ENCODE data around the gene HOXB5.

The HOXB5 gene

GRCh38 chr17:48550502-48551213, 42.9 kb downstream of the HOXB5 start:
- no peaks in the 10 kb centered on the region for H3K27me3 ChIP-seq (replicated peaks; ENCODE audit: control insufficient read depth, insufficient read depth, low read length, poor library complexity, severe bottlenecking)
- no peaks in the 10 kb centered on the region for H3K9me3 ChIP-seq (ENCODE audit: control insufficient read depth, low read length)
- H3K4me1 ChIP-seq (ENCODE audit: control insufficient read depth, insufficient read depth, low read length, poor library complexity, severe bottlenecking) = peaks cover 12% of the 10 kb centered on the region
- no peak overlapping the region for H3K4me3 ChIP-seq (ENCODE audit: insufficient read depth, low read depth, low read length, poor library complexity, severe bottlenecking)
- no peak overlapping the region for H3K27ac ChIP-seq (ENCODE audit: insufficient read depth, low read length, poor library complexity, severe bottlenecking)
- no peaks in the 10 kb centered on the region for H3K36me3 ChIP-seq (ENCODE audit: control insufficient read depth, insufficient read depth, low read length)
- DNase-seq = no peak

- H3K27me3 ChIP-seq (replicated peaks; ENCODE audit: control insufficient read depth, insufficient read depth, low read length, poor library complexity, severe bottlenecking) = no peaks in the 10 kb centered on the region
- H3K4me3 ChIP-seq (ENCODE audit: insufficient read depth, low read depth, low read length, poor library complexity, severe bottlenecking) = no peak overlapping the region
- no peak for DNase-seq
- no peaks in the 10 kb centered on the region for H3K36me3 ChIP-seq (ENCODE audit: control insufficient read depth, insufficient read depth, low read length)
- no peaks in the 10 kb centered on the region for H3K9me3 ChIP-seq (ENCODE audit: control insufficient read depth, low read length)
- H3K4me1 ChIP-seq (ENCODE audit: control insufficient read depth, insufficient read depth, low read length, poor library complexity, severe bottlenecking) = peaks cover 12% of the 10 kb centered on the region
- no peak overlapping the region for H3K27ac ChIP-seq (ENCODE audit: insufficient read depth, low read length, poor library complexity, severe bottlenecking)
These were observed 43.6 kb downstream of the HOXB5 start for GRCh38 chr17:48549914-48550501.

- H3K4me3 ChIP-seq (ENCODE audit: insufficient read depth, low read depth, low read length, poor library complexity, severe bottlenecking) = no peak overlapping the region
- no peaks in the 10 kb centered on the region for H3K27me3 ChIP-seq (replicated peaks; ENCODE audit: control insufficient read depth, insufficient read depth, low read length, poor library complexity, severe bottlenecking)
- H3K9me3 ChIP-seq (ENCODE audit: control insufficient read depth, low read length) = no peaks in the 10 kb centered on the region
- no peak for DNase-seq
- H3K36me3 ChIP-seq (ENCODE audit: control insufficient read depth, insufficient read depth, low read length) = no peaks in the 10 kb centered on the region
- H3K27ac ChIP-seq (ENCODE audit: insufficient read depth, low read length, poor library complexity, severe bottlenecking) = no peak overlapping the region
- peaks cover 16% of the 10 kb centered on the region for H3K4me1 ChIP-seq (ENCODE audit: control insufficient read depth, insufficient read depth, low read length, poor library complexity, severe bottlenecking)
These were observed 44.3 kb downstream of the HOXB5 start for GRCh38 chr17:48549281-48549630.

GRCh38 chr17:48548523-48549280, 44.9 kb downstream of the HOXB5 start:
- Histone ChIP-seq H3K27me3 (replicated peaks; ENCODE audit: control insufficient read depth, insufficient read depth, low read length, poor library complexity, severe bottlenecking) (no peaks in the 10 kb centered on the region), H3K4me3 (ENCODE audit: insufficient read depth, low read depth, low read length, poor library complexity, severe bottlenecking) (no peak overlapping the region), H3K36me3 (ENCODE audit: control insufficient read depth, insufficient read depth, low read length) (no peaks in the 10 kb centered on the region), H3K9me3 (ENCODE audit: control insufficient read depth, low read length) (no peaks in the 10 kb centered on the region), H3K27ac (ENCODE audit: insufficient read depth, low read length, poor library complexity, severe bottlenecking) (peak overlapping the region; percentile 52), H3K4me1 (ENCODE audit: control insufficient read depth, insufficient read depth, low read length, poor library complexity, severe bottlenecking) (peaks cover 18% of the 10 kb centered on the region)
- no peak for DNase-seq

GRCh38 chr17:48547808-48548522, 45.6 kb downstream of the HOXB5 start:
- peaks cover 22% of the 10 kb centered on the region for H3K4me1 ChIP-seq (ENCODE audit: control insufficient read depth, insufficient read depth, low read length, poor library complexity, severe bottlenecking)

GRCh38 chr17:48546924-48547807, 46.4 kb downstream of the HOXB5 start:
- no peaks in the 10 kb centered on the region for H3K9me3 ChIP-seq (ENCODE audit: control insufficient read depth, low read length)
- H3K27ac ChIP-seq (ENCODE audit: insufficient read depth, low read length, poor library complexity, severe bottlenecking) = peak overlapping the region; percentile 46
- DNase-seq = no peak
- H3K27me3 ChIP-seq (replicated peaks; ENCODE audit: control insufficient read depth, insufficient read depth, low read length, poor library complexity, severe bottlenecking) = no peaks in the 10 kb centered on the region
- peak overlapping the region; percentile 10 for H3K4me3 ChIP-seq (ENCODE audit: insufficient read depth, low read depth, low read length, poor library complexity, severe bottlenecking)
- H3K36me3 ChIP-seq (ENCODE audit: control insufficient read depth, insufficient read depth, low read length) = no peaks in the 10 kb centered on the region
- H3K4me1 ChIP-seq (ENCODE audit: control insufficient read depth, insufficient read depth, low read length, poor library complexity, severe bottlenecking) = peaks cover 26% of the 10 kb centered on the region

More at GRCh38 chr17:48547808-48548522, 45.6 kb downstream of the HOXB5 start:
- Histone ChIP-seq H3K9me3 (ENCODE audit: control insufficient read depth, low read length) (no peaks in the 10 kb centered on the region), H3K27ac (ENCODE audit: insufficient read depth, low read length, poor library complexity, severe bottlenecking) (peak overlapping the region; percentile 52), H3K36me3 (ENCODE audit: control insufficient read depth, insufficient read depth, low read length) (no peaks in the 10 kb centered on the region), H3K4me3 (ENCODE audit: insufficient read depth, low read depth, low read length, poor library complexity, severe bottlenecking) (no peak overlapping the region), H3K27me3 (replicated peaks; ENCODE audit: control insufficient read depth, insufficient read depth, low read length, poor library complexity, severe bottlenecking) (no peaks in the 10 kb centered on the region)
- peak in 2 of 3 donors; percentile 36 to 41 for DNase-seq

GRCh38 chr17:48546137-48546923, 47.2 kb downstream of the HOXB5 start:
- no peak for DNase-seq
- Histone ChIP-seq H3K36me3 (ENCODE audit: control insufficient read depth, insufficient read depth, low read length) (no peaks in the 10 kb centered on the region), H3K4me3 (ENCODE audit: insufficient read depth, low read depth, low read length, poor library complexity, severe bottlenecking) (peak overlapping the region; percentile 10), H3K4me1 (ENCODE audit: control insufficient read depth, insufficient read depth, low read length, poor library complexity, severe bottlenecking) (peaks cover 26% of the 10 kb centered on the region), H3K27me3 (replicated peaks; ENCODE audit: control insufficient read depth, insufficient read depth, low read length, poor library complexity, severe bottlenecking) (no peaks in the 10 kb centered on the region), H3K27ac (ENCODE audit: insufficient read depth, low read length, poor library complexity, severe bottlenecking) (peak overlapping the region; percentile 89), H3K9me3 (ENCODE audit: control insufficient read depth, low read length) (no peaks in the 10 kb centered on the region)

GRCh38 chr17:48545539-48545938, 48.0 kb downstream of the HOXB5 start:
- Histone ChIP-seq H3K27ac (ENCODE audit: insufficient read depth, low read length, poor library complexity, severe bottlenecking) (peak overlapping the region; percentile 89), H3K36me3 (ENCODE audit: control insufficient read depth, insufficient read depth, low read length) (no peaks in the 10 kb centered on the region), H3K9me3 (ENCODE audit: control insufficient read depth, low read length) (no peaks in the 10 kb centered on the region), H3K4me3 (ENCODE audit: insufficient read depth, low read depth, low read length, poor library complexity, severe bottlenecking) (no peak overlapping the region), H3K4me1 (ENCODE audit: control insufficient read depth, insufficient read depth, low read length, poor library complexity, severe bottlenecking) (peaks cover 28% of the 10 kb centered on the region), H3K27me3 (replicated peaks; ENCODE audit: control insufficient read depth, insufficient read depth, low read length, poor library complexity, severe bottlenecking) (no peaks in the 10 kb centered on the region)
- no peak for DNase-seq

- peak within 1 kb of the TSS; percentile 89 for H3K27ac ChIP-seq (ENCODE audit: insufficient read depth, low read length, poor library complexity, severe bottlenecking)
These were observed 48.6 kb downstream of the HOXB5 start, which contains the start of gene HOXB2 for GRCh38 chr17:48545022-48545375. TSS of gene HOXB2 (minus strand) at chr17:48545109. CDS start at chr17:48544911, 198 bp downstream.

More at GRCh38 chr17:48545022-48545375, 48.6 kb downstream of the HOXB5 start, which contains the start of gene HOXB2:
- H3K27me3 ChIP-seq (replicated peaks; ENCODE audit: control insufficient read depth, insufficient read depth, low read length, poor library complexity, severe bottlenecking) = no peaks in the 10 kb centered on the region
- no peaks in the 10 kb centered on the region for H3K36me3 ChIP-seq (ENCODE audit: control insufficient read depth, insufficient read depth, low read length)
- H3K4me1 ChIP-seq (ENCODE audit: control insufficient read depth, insufficient read depth, low read length, poor library complexity, severe bottlenecking) = peaks cover 28% of the 10 kb centered on the region
- DNase-seq = no peak
- peak within 1 kb of the TSS; percentile 77 for H3K4me3 ChIP-seq (ENCODE audit: insufficient read depth, low read depth, low read length, poor library complexity, severe bottlenecking)
- no peaks in the 10 kb centered on the region for H3K9me3 ChIP-seq (ENCODE audit: control insufficient read depth, low read length)
